Keratinocyte (primary cell): ENCODE data around the gene TMEM150A. TPM values are rescaled to one million over a fixed set of nuclear protein-coding genes. Genes with fewer than 3 reads are reported as not detected.

Experiments used
- DNase-seq: peaks from one replicate; pipeline ENCODE4 v3.0.0-alpha.2; 2011; ENCODE audit warnings: low read depth, missing footprints, low spot score
- FAIRE-seq: peaks from 2 replicates; lab custom pipeline; 2011; peaks lifted over from hg19 to GRCh38; lab: Jason Lieb, UNC
- H2AFZ ChIP-seq: 2 replicates; pipeline ENCODE4 v1.6.0; 2012; ENCODE audit warnings: low read length, control low read depth, inconsistent platforms; ENCODE audit not compliant: control insufficient read depth
- H3K27ac ChIP-seq: 2 replicates; pipeline ENCODE4 v1.5.1; 2011; ENCODE audit warnings: low read length; ENCODE audit not compliant: control insufficient read depth, insufficient read depth
- H3K27me3 ChIP-seq: 3 replicates; pipeline ENCODE4 v1.6.0; 2011; ENCODE audit warnings: low read length; ENCODE audit not compliant: control insufficient read depth, insufficient read depth; ENCODE audit errors: extremely low read depth
- H3K36me3 ChIP-seq, 2 experiments: 2 replicates in 1 of 2; 3 replicates in 1 of 2; pipeline ENCODE4 v1.5.1; 2011; ENCODE audit warnings: low read length in 2 of 2, mild to moderate bottlenecking in 1 of 2; ENCODE audit not compliant: control insufficient read depth in 2 of 2, insufficient read depth in 2 of 2; ENCODE audit errors: extremely low read depth in 1 of 2
- H3K4me1 ChIP-seq: 3 replicates; pipeline ENCODE4 v1.5.1; 2011; ENCODE audit warnings: low read length; ENCODE audit not compliant: control insufficient read depth, insufficient read depth; ENCODE audit errors: extremely low read depth
- H3K4me2 ChIP-seq: 3 replicates; pipeline ENCODE4 v1.6.0; 2011; ENCODE audit warnings: low read depth, low read length; ENCODE audit not compliant: control insufficient read depth, insufficient read depth; ENCODE audit errors: extremely low read depth
- H3K4me3 ChIP-seq, 3 experiments: fragments of 200-600 bp in 1 of 3; sonication (generic) in 1 of 3; 2 replicates in 2 of 3; 3 replicates in 1 of 3; pipeline ENCODE4 v1.5.1; 2011 to 2016; ENCODE audit warnings: low read length in 3 of 3, mild to moderate bottlenecking in 3 of 3, control low read depth in 2 of 3, inconsistent platforms in 1 of 3, low read depth in 1 of 3, mixed read lengths in 1 of 3, mixed run types in 1 of 3, moderate library complexity in 1 of 3; ENCODE audit not compliant: control insufficient read depth in 2 of 3, insufficient read depth in 2 of 3; ENCODE audit errors: extremely low read depth in 1 of 3
- H3K79me2 ChIP-seq: 2 replicates; pipeline ENCODE4 v1.6.0; 2012; ENCODE audit warnings: low read length; ENCODE audit not compliant: control insufficient read depth, insufficient read depth
- H3K9ac ChIP-seq: 3 replicates; pipeline ENCODE4 v1.6.0; 2011; ENCODE audit warnings: low read length; ENCODE audit not compliant: control insufficient read depth, insufficient read depth; ENCODE audit errors: extremely low read depth
- H3K9me1 ChIP-seq: 3 replicates; pipeline ENCODE4 v1.6.0; 2011; ENCODE audit warnings: low read length; ENCODE audit not compliant: control insufficient read depth, insufficient read depth; ENCODE audit errors: extremely low read depth
- H3K9me3 ChIP-seq: 2 replicates; pipeline ENCODE4 v1.5.1; 2012; ENCODE audit warnings: low read depth, low read length; ENCODE audit not compliant: control insufficient read depth
- H4K20me1 ChIP-seq: 3 replicates; pipeline ENCODE4 v1.6.0; 2011; ENCODE audit warnings: low read length; ENCODE audit not compliant: control insufficient read depth, insufficient read depth; ENCODE audit errors: extremely low read depth
- CTCF ChIP-seq, 3 experiments: IDR thresholded peaks in 1 of 3; conservative IDR thresholded peaks in 1 of 3; optimal IDR thresholded peaks in 1 of 3; 2 replicates in 2 of 3; 3 replicates in 1 of 3; pipeline versions ENCODE3 to v1.5.1; 2011; ENCODE audit warnings: low read length in 3 of 3, mild to moderate bottlenecking in 3 of 3, moderate library complexity in 2 of 3, control low read depth in 1 of 3, inconsistent platforms in 1 of 3; ENCODE audit not compliant: insufficient read depth in 2 of 3; ENCODE audit errors: extremely low read depth in 1 of 3
- EZH2 ChIP-seq: IDR thresholded peaks from one replicate; pipeline ENCODE4 v1.6.1; 2012; ENCODE audit warnings: inconsistent platforms, mild to moderate bottlenecking, low read length, moderate library complexity
- dilution Hi-C: fragments of 300-500 bp; cut with MboI; formaldehyde crosslinking; loops from one replicate; pipeline ENCODE4 v1.7.0; 2020; ENCODE audit warnings: low sequenced_read_pairs; ENCODE audit not compliant: extremely low pct_ligation_motif_present
- polyA plus RNA-seq, 5 experiments: library from polyadenylated mRNA; depleted of rRNA in 3 of 5; stranded (reverse) in 3 of 5; stranded (forward) in 1 of 5; unstranded in 1 of 5; fragments of >200 nt; gene quantifications; 1 replicate in 1 of 5; 2 replicates in 3 of 5; 3 replicates in 1 of 5; pipeline versions ENCODE4 v1.2.1 to v1.2.3, GENCODE V29; 2011 to 2012; ENCODE audit warnings: missing spikeins in 2 of 5, low read depth in 1 of 5, low replicate concordance in 1 of 5

The TMEM150A gene
- polyA plus RNA-seq, 1 donor (not counting 4 experiments of a cell fraction or from before 2014, with no cell fraction given) = 7.7 TPM

GRCh38 chr2:85558160-85558559 lies 44.3 kb downstream of the TMEM150A start:
- no peak for DNase-seq
- H3K36me3 ChIP-seq = peaks cover 16 to 22% of the 10 kb centered on the region in 2 experiments
- no peak overlapping the region for H3K9ac ChIP-seq
- no peak overlapping the region for H2AFZ ChIP-seq
- TF ChIP-seq CTCF (optimal IDR thresholded peaks at IDR 0.05 in 1 of 3, IDR thresholded peaks at IDR 0.05 in 1 of 3, conservative IDR thresholded peaks at IDR 0.05 in 1 of 3; ENCODE audit: extremely low read depth in 1 of 3, insufficient read depth in 2 of 3, low read length in 3 of 3) (no peak), EZH2 (no peak)
- H3K9me3 ChIP-seq = no peaks in the 10 kb centered on the region
- H4K20me1 ChIP-seq = no peaks in the 10 kb centered on the region
- peaks cover 5% of the 10 kb centered on the region for H3K4me1 ChIP-seq
- no peak overlapping the region for H3K4me3 ChIP-seq
- H3K27ac ChIP-seq = no peak overlapping the region
- dilution Hi-C loops = no loop called here
- no peaks in the 10 kb centered on the region for H3K27me3 ChIP-seq
- no peak overlapping the region for H3K4me2 ChIP-seq
- H3K9me1 ChIP-seq = no peaks in the 10 kb centered on the region
- H3K79me2 ChIP-seq = peaks cover 23% of the 10 kb centered on the region
- no peak for FAIRE-seq

- H3K36me3 ChIP-seq = peaks cover 19 to 30% of the 10 kb centered on the region in 2 experiments
- no peaks in the 10 kb centered on the region for H3K27me3 ChIP-seq
- H3K9me3 ChIP-seq = no peaks in the 10 kb centered on the region
- peaks cover 23% of the 10 kb centered on the region for H3K79me2 ChIP-seq
- no peak for FAIRE-seq
- no peaks in the 10 kb centered on the region for H3K9me1 ChIP-seq
- H3K4me2 ChIP-seq = no peak overlapping the region
- DNase-seq = no peak
- H2AFZ ChIP-seq = no peak overlapping the region
- no peaks in the 10 kb centered on the region for H4K20me1 ChIP-seq
- TF ChIP-seq CTCF (optimal IDR thresholded peaks at IDR 0.05 in 1 of 3, IDR thresholded peaks at IDR 0.05 in 1 of 3, conservative IDR thresholded peaks at IDR 0.05 in 1 of 3; ENCODE audit: extremely low read depth in 1 of 3, insufficient read depth in 2 of 3, low read length in 3 of 3) = no peak
- no peak for TF ChIP-seq EZH2
- H3K4me1 ChIP-seq = peaks cover 5% of the 10 kb centered on the region
- dilution Hi-C loops = no loop called here
- H3K4me3 ChIP-seq = no peak overlapping the region
- no peak overlapping the region for H3K9ac ChIP-seq
- H3K27ac ChIP-seq = no peak overlapping the region
Measured at GRCh38 chr2:85557130-85557529, 45.4 kb downstream of the TMEM150A start.
